GM23248 (cell line): Measurements from ENCODE around the gene SMPDL3A. TPM values are rescaled to one million over a fixed set of nuclear protein-coding genes. Genes with fewer than 3 reads are reported as not detected.

Experiments used
- DNase-seq: peaks from one replicate; pipeline ENCODE4 v3.0.0-alpha.2; 2015
- H2AFZ ChIP-seq: fragments of 200-600 bp; sonication (generic); 2 replicates; pipeline ENCODE4 v1.6.1; 2016; ENCODE audit warnings: antibody characterized with exemption
- H3F3A ChIP-seq: fragments of 200-600 bp; sonication (generic); 2 replicates; pipeline ENCODE4 v1.6.1; 2016; ENCODE audit warnings: mild to moderate bottlenecking, antibody characterized with exemption, mixed run types; ENCODE audit not compliant: insufficient read depth
- H3K27ac ChIP-seq: fragments of 200-600 bp; sonication (generic); 2 replicates; pipeline ENCODE4 v1.5.1; 2016; ENCODE audit warnings: mild to moderate bottlenecking
- H3K27me3 ChIP-seq: fragments of 200-600 bp; sonication (generic); replicated peaks from 2 replicates; pipeline ENCODE4 v1.6.1; 2016; ENCODE audit warnings: mild to moderate bottlenecking; ENCODE audit not compliant: insufficient read depth
- H3K36me3 ChIP-seq: fragments of 200-600 bp; sonication (generic); 2 replicates; pipeline ENCODE4 v1.6.1; 2016; ENCODE audit warnings: low read depth, mild to moderate bottlenecking
- H3K4me1 ChIP-seq: fragments of 200-600 bp; sonication (generic); 2 replicates; pipeline ENCODE4 v1.6.1; 2016; ENCODE audit warnings: mild to moderate bottlenecking; ENCODE audit not compliant: insufficient read depth
- H3K4me2 ChIP-seq: fragments of 200-600 bp; sonication (generic); one replicate; pipeline ENCODE4 v1.6.1; 2016; ENCODE audit warnings: mild to moderate bottlenecking; ENCODE audit not compliant: unreplicated experiment
- H3K4me3 ChIP-seq: fragments of 200-600 bp; sonication (generic); 2 replicates; pipeline ENCODE4 v1.5.1; 2016; ENCODE audit warnings: mild to moderate bottlenecking
- H3K79me2 ChIP-seq: fragments of 200-600 bp; sonication (generic); 2 replicates; pipeline ENCODE4 v1.6.1; 2016; ENCODE audit warnings: mild to moderate bottlenecking; ENCODE audit not compliant: insufficient read depth
- H3K9ac ChIP-seq: fragments of 200-600 bp; sonication (generic); 2 replicates; pipeline ENCODE4 v1.6.1; 2016; ENCODE audit warnings: mild to moderate bottlenecking
- H3K9me2 ChIP-seq: fragments of 200-600 bp; sonication (generic); 2 replicates; pipeline ENCODE4 v1.6.1; 2016; ENCODE audit warnings: mixed run types, mild to moderate bottlenecking, moderate library complexity; ENCODE audit not compliant: insufficient read depth
- H3K9me3 ChIP-seq: fragments of 200-600 bp; sonication (generic); one replicate; pipeline ENCODE4 v1.6.1; 2017; ENCODE audit warnings: low read depth
- H4K20me1 ChIP-seq: fragments of 200-600 bp; sonication (generic); 2 replicates; pipeline ENCODE4 v1.6.0; 2016; ENCODE audit not compliant: insufficient read depth
- EZH2 ChIP-seq: fragments of 200-600 bp; sonication (generic); IDR thresholded peaks from 2 replicates; pipeline ENCODE4 v1.6.1; 2018; ENCODE audit warnings: antibody characterized with exemption, mild to moderate bottlenecking; ENCODE audit not compliant: insufficient read depth, poor library complexity, severe bottlenecking
- EZH2phosphoT487 ChIP-seq: fragments of 200-600 bp; sonication (generic); IDR thresholded peaks from 2 replicates; pipeline ENCODE4 v1.6.1; 2018; ENCODE audit warnings: antibody characterized with exemption, moderate library complexity, mild to moderate bottlenecking, low read depth; ENCODE audit not compliant: insufficient read depth
- WGBS, 2 experiments: methylation state at CpG; one replicate each; pipeline ENCODE4 v1.1.6; 2015 to 2017; ENCODE audit warnings: low lambda C conversion rate in 2 of 2, low coverage in 1 of 2; ENCODE audit errors: missing lambda C conversion rate in 2 of 2; 5-methylcytosine and 5-hydroxymethylcytosine counted together
- in situ Hi-C: fragments of 300-500 bp; cut with MboI; formaldehyde crosslinking; loops from 2 replicates; pipeline ENCODE4 v1.15.0; 2020
- polyA plus RNA-seq: library from polyadenylated mRNA; unstranded; fragments of >200 nt; fragmentation: Nextera tagmentation; extraction: Ambion mirVana; gene quantifications from 2 replicates; pipeline ENCODE4 v1.2.1, GENCODE V29; 2016
- total RNA-seq: library from RNA; depleted of rRNA; stranded (reverse); fragments of >200 nt; shearing (Covaris generic); gene quantifications from 2 replicates; pipeline ENCODE4 v1.2.3, GENCODE V29; 2014

SMPDL3A gene
- total and polyA plus RNA-seq, 2 experiments from 2014 or later, result 10.8 to 15.4 TPM

GRCh38 chr6:122797537-122797936 is 8.5 kb downstream of the SMPDL3A start:
- H4K20me1 ChIP-seq, result no peaks in the 10 kb centered on the region
- H3K27me3 ChIP-seq, result no peaks in the 10 kb centered on the region
- peaks cover 20% of the 10 kb centered on the region for H3K79me2 ChIP-seq
- H3K4me2 ChIP-seq, result peak overlapping the region; percentile 65
- WGBS, 2 experiments, result 95 to 96% methylated on average over 3 of the region's 3 CpGs
- no peaks in the 10 kb centered on the region for H3K36me3 ChIP-seq
- no peaks in the 10 kb centered on the region; the same call in 1 of the 2 replicates for H3K9me2 ChIP-seq
- H3F3A ChIP-seq, result peaks cover 28% of the 10 kb centered on the region
- no peak for DNase-seq
- no peak overlapping the region for H3K4me3 ChIP-seq
- TF ChIP-seq EZH2, result no peak
- TF ChIP-seq EZH2phosphoT487, result no peak
- in situ Hi-C loops, result no loop called here
- H3K4me1 ChIP-seq, result peaks cover 28% of the 10 kb centered on the region
- no peak overlapping the region for H3K9ac ChIP-seq
- H3K27ac ChIP-seq, result peak overlapping the region; percentile 46; the same call in 1 of the 2 replicates
- no peaks in the 10 kb centered on the region for H3K9me3 ChIP-seq
- H2AFZ ChIP-seq, result no peak overlapping the region

- Histone ChIP-seq H3K79me2 (peaks cover 17% of the 10 kb centered on the region), H3K9me2 (no peaks in the 10 kb centered on the region; the same call in 1 of the 2 replicates), H3K36me3 (no peaks in the 10 kb centered on the region), H4K20me1 (no peaks in the 10 kb centered on the region), H3K4me3 (peak overlapping the region; percentile 26; the same call in 1 of the 2 replicates), H3K4me1 (peaks cover 28% of the 10 kb centered on the region), H3F3A (peaks cover 33% of the 10 kb centered on the region), H3K27ac (peak overlapping the region; percentile 46), H3K27me3 (no peaks in the 10 kb centered on the region), H3K9ac (no peak overlapping the region), H3K4me2 (peak overlapping the region; percentile 65), H2AFZ (no peak overlapping the region), H3K9me3 (no peaks in the 10 kb centered on the region)
- in situ Hi-C loops, result no loop called here
- 2% methylated on average over 6 of the region's 6 CpGs for WGBS, 2 experiments
- TF ChIP-seq EZH2phosphoT487 (0 out of 2 replicates have a peak, but pooled peaks have one; percentile 54), EZH2 (no peak)
- DNase-seq, result peak; percentile 93
Measured at GRCh38 chr6:122798099-122798641, 9.1 kb downstream of the SMPDL3A start.

GRCh38 chr6:122799140-122799745 is 10.2 kb downstream of the SMPDL3A start:
- TF ChIP-seq EZH2phosphoT487 (no peak), EZH2 (no peak)
- 95 to 96% methylated on average over 4 of the region's 4 CpGs for WGBS, 2 experiments
- H3K9ac ChIP-seq, result no peak overlapping the region
- no peaks in the 10 kb centered on the region for H3K9me3 ChIP-seq
- H3K9me2 ChIP-seq, result no peaks in the 10 kb centered on the region
- H2AFZ ChIP-seq, result no peak overlapping the region
- H3K4me1 ChIP-seq, result peaks cover 28% of the 10 kb centered on the region
- DNase-seq, result no peak
- H3F3A ChIP-seq, result peaks cover 38% of the 10 kb centered on the region
- no peaks in the 10 kb centered on the region for H3K27me3 ChIP-seq
- no peaks in the 10 kb centered on the region for H4K20me1 ChIP-seq
- H3K36me3 ChIP-seq, result no peaks in the 10 kb centered on the region
- in situ Hi-C loops, result no loop called here
- H3K27ac ChIP-seq, result no peak overlapping the region
- no peak overlapping the region for H3K4me2 ChIP-seq
- H3K4me3 ChIP-seq, result no peak overlapping the region
- peaks cover 12% of the 10 kb centered on the region for H3K79me2 ChIP-seq

- Histone ChIP-seq H3K9ac (no peak overlapping the region), H3F3A (peaks cover 38% of the 10 kb centered on the region), H3K9me2 (no peaks in the 10 kb centered on the region), H3K4me1 (peaks cover 28% of the 10 kb centered on the region), H3K4me2 (no peak overlapping the region), H3K36me3 (no peaks in the 10 kb centered on the region), H3K27me3 (no peaks in the 10 kb centered on the region), H3K4me3 (no peak overlapping the region), H2AFZ (no peak overlapping the region), H4K20me1 (no peaks in the 10 kb centered on the region), H3K27ac (no peak overlapping the region), H3K79me2 (peaks cover 4% of the 10 kb centered on the region), H3K9me3 (no peaks in the 10 kb centered on the region)
- 45 to 46% methylated on average over 5 of the region's 5 CpGs for WGBS, 2 experiments
- peak; percentile 56 for DNase-seq
- no peak for TF ChIP-seq EZH2
- TF ChIP-seq EZH2phosphoT487, result no peak
- in situ Hi-C loops, result no loop called here
Measured at GRCh38 chr6:122799916-122800686, 11.0 kb downstream of the SMPDL3A start.
